HFFc6 (cell line): ENCODE results near the gene RBM20. TPM values are rescaled to one million over a fixed set of nuclear protein-coding genes. Genes with fewer than 3 reads are reported as not detected.
"Not testable (repeated sequence)": the region's sequence is repeated elsewhere in the genome, so short reads cannot be mapped to it uniquely, and the experiment has no call there.

Source experiments
- DNase-seq: peaks from one replicate; pipeline ENCODE4 v3.0.0-alpha.2; 2018
- H3K27ac Mint-ChIP-seq: 2 replicates; pipeline ENCODE4 v1.8.0; 2020; ENCODE audit warnings: mild to moderate bottlenecking, mixed read lengths
- H3K27me3 Mint-ChIP-seq: 2 replicates; pipeline ENCODE4 v1.8.0; 2021; ENCODE audit warnings: mild to moderate bottlenecking, moderate library complexity, mixed read lengths; ENCODE audit not compliant: insufficient read depth
- H3K36me3 Mint-ChIP-seq: 2 replicates; pipeline ENCODE4 v1.8.0; 2021; ENCODE audit warnings: low read depth, mixed read lengths
- H3K4me1 Mint-ChIP-seq: 2 replicates; pipeline ENCODE4 v1.8.0; 2020; ENCODE audit warnings: low read depth, mixed read lengths
- H3K4me3 Mint-ChIP-seq: 2 replicates; pipeline ENCODE4 v1.8.0; 2020; ENCODE audit warnings: mild to moderate bottlenecking, moderate library complexity, mixed read lengths
- H3K9me3 Mint-ChIP-seq: 2 replicates; pipeline ENCODE4 v1.8.0; 2020; ENCODE audit warnings: mild to moderate bottlenecking, mixed read lengths
- total RNA-seq, 6 experiments: library from RNA; stranded (reverse); fragmentation: NEBNext Ultra II Directional; extraction: Animal tissue kit (Norgen Biotek cat#: 25700); gene quantifications; 2 replicates in 1 of 6; 3 replicates in 5 of 6; pipeline ENCODE4 v1.2.3, GENCODE V29; 2021
- TF ChIP-seq, protein P1 (sequence below): fragments of 200-600 bp; sonication (generic); IDR thresholded peaks from 2 replicates; pipeline ENCODE4 v1.5.0; 2021; ENCODE audit warnings: antibody characterized with exemption, mild to moderate bottlenecking

Gene RBM20
- total RNA-seq, 6 experiments from 2014 or later = not detected

GRCh38 chr10:110609605-110610004, 34.5 kb upstream of the RBM20 start:
- peaks cover 3% of the 10 kb centered on the region for H3K4me1 Mint-ChIP-seq
- TF ChIP-seq, protein P1, sequence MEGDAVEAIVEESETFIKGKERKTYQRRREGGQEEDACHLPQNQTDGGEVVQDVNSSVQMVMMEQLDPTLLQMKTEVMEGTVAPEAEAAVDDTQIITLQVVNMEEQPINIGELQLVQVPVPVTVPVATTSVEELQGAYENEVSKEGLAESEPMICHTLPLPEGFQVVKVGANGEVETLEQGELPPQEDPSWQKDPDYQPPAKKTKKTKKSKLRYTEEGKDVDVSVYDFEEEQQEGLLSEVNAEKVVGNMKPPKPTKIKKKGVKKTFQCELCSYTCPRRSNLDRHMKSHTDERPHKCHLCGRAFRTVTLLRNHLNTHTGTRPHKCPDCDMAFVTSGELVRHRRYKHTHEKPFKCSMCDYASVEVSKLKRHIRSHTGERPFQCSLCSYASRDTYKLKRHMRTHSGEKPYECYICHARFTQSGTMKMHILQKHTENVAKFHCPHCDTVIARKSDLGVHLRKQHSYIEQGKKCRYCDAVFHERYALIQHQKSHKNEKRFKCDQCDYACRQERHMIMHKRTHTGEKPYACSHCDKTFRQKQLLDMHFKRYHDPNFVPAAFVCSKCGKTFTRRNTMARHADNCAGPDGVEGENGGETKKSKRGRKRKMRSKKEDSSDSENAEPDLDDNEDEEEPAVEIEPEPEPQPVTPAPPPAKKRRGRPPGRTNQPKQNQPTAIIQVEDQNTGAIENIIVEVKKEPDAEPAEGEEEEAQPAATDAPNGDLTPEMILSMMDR = no peak
- DNase-seq = no peak
- peaks cover 6% of the 10 kb centered on the region; the same call in 1 of the 2 replicates for H3K27me3 Mint-ChIP-seq
- H3K27ac Mint-ChIP-seq = no peak overlapping the region
- H3K36me3 Mint-ChIP-seq = peaks cover 7% of the 10 kb centered on the region
- H3K4me3 Mint-ChIP-seq = no peak overlapping the region
- H3K9me3 Mint-ChIP-seq = no peaks in the 10 kb centered on the region

DNA sequence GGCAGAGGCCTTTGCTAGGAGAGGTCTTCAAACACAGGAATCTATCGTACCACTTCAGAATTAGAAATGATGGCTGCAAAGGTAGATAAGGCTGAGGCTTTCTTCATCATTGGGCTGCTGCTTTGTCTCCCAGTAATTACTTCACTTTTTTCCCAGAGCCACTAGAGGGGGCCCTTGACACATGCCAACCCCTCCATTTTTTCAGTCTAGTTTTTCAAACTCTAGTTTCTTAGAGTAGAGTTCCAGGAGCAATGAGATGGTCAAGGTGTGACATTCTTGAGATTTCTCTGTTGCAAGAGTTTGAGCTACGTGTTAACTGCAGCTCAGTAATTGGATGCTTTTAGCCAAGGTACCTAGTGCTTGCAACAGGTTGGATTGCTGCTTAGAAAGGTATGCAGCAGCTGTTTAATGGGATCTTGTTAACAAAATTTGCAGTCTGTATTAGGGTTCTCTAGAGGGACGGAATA, 33.8 kb upstream of the RBM20 start:
- Mint-ChIP-seq H3K27ac (no peak overlapping the region), H3K4me3 (no peak overlapping the region), H3K36me3 (no peaks in the 10 kb centered on the region), H3K27me3 (peaks cover 6% of the 10 kb centered on the region; the same call in 1 of the 2 replicates), H3K9me3 (no peaks in the 10 kb centered on the region), H3K4me1 (peaks cover 10% of the 10 kb centered on the region)
- TF ChIP-seq, protein P1 = peak; percentile 90
- peak; percentile 47 for DNase-seq

DNA sequence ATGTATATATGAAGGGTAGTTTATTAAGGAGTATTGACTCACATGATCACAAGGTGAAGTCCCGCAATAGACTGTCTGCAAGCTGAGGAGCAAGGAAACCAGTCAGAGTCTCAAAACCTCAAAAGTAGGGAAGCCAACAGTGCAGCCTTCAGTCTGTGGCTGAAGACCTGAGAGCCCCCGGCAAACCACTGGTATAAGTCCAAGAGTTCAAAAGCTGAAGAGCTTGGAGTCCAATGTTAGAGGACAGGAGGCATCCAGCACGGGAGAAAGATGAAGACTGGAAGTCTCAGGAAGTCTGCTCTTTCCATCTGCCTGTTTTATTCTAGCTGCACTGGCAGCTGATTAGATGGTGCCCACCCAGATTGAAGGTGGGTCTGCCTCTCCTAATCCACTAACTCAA, 33.4 kb upstream of the RBM20 start:
- peaks cover 15% of the 10 kb centered on the region for H3K4me1 Mint-ChIP-seq
- H3K27ac Mint-ChIP-seq, DNase-seq, H3K9me3 Mint-ChIP-seq, H3K36me3 Mint-ChIP-seq, H3K27me3 Mint-ChIP-seq, H3K4me3 Mint-ChIP-seq: not testable (repeated sequence)

- Mint-ChIP-seq H3K27me3 (peaks cover 7% of the 10 kb centered on the region; the same call in 1 of the 2 replicates), H3K4me1 (peaks cover 15% of the 10 kb centered on the region), H3K9me3 (no peaks in the 10 kb centered on the region), H3K36me3 (no peaks in the 10 kb centered on the region), H3K4me3 (no peak overlapping the region), H3K27ac (no peak overlapping the region)
- TF ChIP-seq, protein P1 = no peak
- DNase-seq = no peak
Observed at GRCh38 chr10:110612087-110612486, 32.0 kb upstream of the RBM20 start.

- H3K36me3 Mint-ChIP-seq = no peaks in the 10 kb centered on the region
Observed at GRCh38 chr10:110612629-110613028, 31.5 kb upstream of the RBM20 start.

DNA sequence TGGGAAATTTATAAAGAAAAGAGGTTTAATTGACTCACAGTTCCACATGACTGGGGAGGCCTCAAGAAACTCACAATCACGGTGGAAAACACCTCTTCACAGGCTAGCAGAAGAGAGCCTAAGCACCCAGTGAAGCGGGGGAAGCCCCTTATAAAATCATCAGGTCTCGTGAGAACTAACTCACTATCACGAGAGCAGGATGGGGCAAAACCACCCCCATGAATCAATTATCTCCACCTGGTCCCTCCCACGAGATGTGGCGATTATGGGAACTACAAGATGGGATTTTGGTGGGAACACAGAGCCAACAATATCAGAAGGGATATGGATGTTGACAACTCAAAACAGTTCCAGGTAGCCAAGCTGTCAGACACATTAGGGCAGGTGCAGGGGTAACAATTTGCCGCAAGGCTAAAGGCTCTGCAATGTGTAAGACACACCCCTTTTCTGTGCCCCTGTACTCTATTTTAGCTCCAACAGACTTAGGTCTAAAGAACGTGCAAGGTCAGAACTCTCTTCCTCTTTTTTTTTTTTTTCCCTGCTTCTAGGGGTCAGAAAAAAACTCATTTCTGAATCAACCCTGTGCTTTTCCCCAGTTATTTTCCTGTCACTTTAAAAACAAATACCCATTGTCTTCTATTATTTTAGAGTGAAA, 30.7 kb upstream of the RBM20 start:
- peaks cover 7% of the 10 kb centered on the region for H3K27me3 Mint-ChIP-seq
- H3K27ac Mint-ChIP-seq = no peak overlapping the region
- TF ChIP-seq, protein P1 = peak; percentile 29; the same call in 1 of the 2 replicates
- peaks cover 15% of the 10 kb centered on the region for H3K4me1 Mint-ChIP-seq
- H3K9me3 Mint-ChIP-seq = no peaks in the 10 kb centered on the region
- no peak for DNase-seq
- no peaks in the 10 kb centered on the region for H3K36me3 Mint-ChIP-seq
- no peak overlapping the region for H3K4me3 Mint-ChIP-seq

More at GRCh38 chr10:110612629-110613028, 31.5 kb upstream of the RBM20 start:
- DNase-seq = no peak
- Mint-ChIP-seq H3K27ac (no peak overlapping the region), H3K4me3 (no peak overlapping the region), H3K4me1 (peaks cover 15% of the 10 kb centered on the region), H3K27me3 (peaks cover 7% of the 10 kb centered on the region), H3K9me3 (no peaks in the 10 kb centered on the region)
- TF ChIP-seq, protein P1 = no peak
